Fibroblast of the conjunctiva (primary cell): ENCODE measurements around the gene MLXIPL.
"Not testable (repeated sequence)": the region's sequence is repeated elsewhere in the genome, so short reads cannot be mapped to it uniquely, and the experiment has no call there.

Experiments used
- DNase-seq: peaks from one replicate; pipeline ENCODE4 v3.0.0-alpha.2; 2010; ENCODE audit warnings: low read depth

The MLXIPL gene

GRCh38 chr7:73644688-73645286, 20.5 kb upstream of the MLXIPL start:
- no peak for DNase-seq

- DNase-seq, result no peak
These were observed 18.5 kb upstream of the MLXIPL start for GRCh38 chr7:73642834-73643233.

GRCh38 chr7:73638911-73639310, 14.6 kb upstream of the MLXIPL start:
- no peak for DNase-seq

- no peak for DNase-seq
These were observed 11.3 kb upstream of the MLXIPL start for GRCh38 chr7:73635428-73636200.

GRCh38 chr7:73633844-73634243, 9.5 kb upstream of the MLXIPL start:
- DNase-seq, result no peak

GRCh38 chr7:73633323-73633722, 9.0 kb upstream of the MLXIPL start:
- DNase-seq, result no peak

- no peak for DNase-seq
These were observed 7.2 kb upstream of the MLXIPL start for GRCh38 chr7:73631558-73631957.

GRCh38 chr7:73628504-73628903, 4.2 kb upstream of the MLXIPL start:
- DNase-seq, result no peak

GRCh38 chr7:73626814-73627213, 2.5 kb upstream of the MLXIPL start:
- DNase-seq, result no peak

- DNase-seq, result no peak
These were observed 954 bp upstream of the MLXIPL start for GRCh38 chr7:73625276-73625675.

- no peak for DNase-seq
These were observed 313 bp upstream of the MLXIPL start for GRCh38 chr7:73624669-73625001.

- DNase-seq, result no peak
These were observed 1.2 kb downstream of the MLXIPL start for GRCh38 chr7:73622909-73623797.

GRCh38 chr7:73622527-73622908, 1.8 kb downstream of the MLXIPL start:
- DNase-seq, result no peak

GRCh38 chr7:73621168-73622063, 2.9 kb downstream of the MLXIPL start:
- no peak for DNase-seq

GRCh38 chr7:73619394-73619793, 4.9 kb downstream of the MLXIPL start:
- DNase-seq, result not testable (repeated sequence)

- DNase-seq, result no peak
These were observed 5.8 kb downstream of the MLXIPL start for GRCh38 chr7:73618538-73618937.

GRCh38 chr7:73617520-73617919, 6.8 kb downstream of the MLXIPL start:
- not testable (repeated sequence) for DNase-seq

GRCh38 chr7:73615886-73616285, 8.4 kb downstream of the MLXIPL start:
- DNase-seq, result no peak

GRCh38 chr7:73614937-73615336, 9.4 kb downstream of the MLXIPL start:
- DNase-seq, result not testable (repeated sequence)

GRCh38 chr7:73613954-73614735, 10.2 kb downstream of the MLXIPL start:
- no peak for DNase-seq
